AML-193 (cell line): ENCODE measurements around the gene PGAP1.

Experiments
- DNase-seq, 2 experiments: peaks; one replicate each; lab custom pipeline; 2025; lab: John Stamatoyannopoulos, UW

The PGAP1 gene

GRCh38 chr2:196801674-196802261 is 124.7 kb downstream of the PGAP1 start:
- no peak for DNase-seq

- peak in 1 of 2 experiments; percentile 13 for DNase-seq
Measured at GRCh38 chr2:196798980-196799379, 127.5 kb downstream of the PGAP1 start.

- no peak for DNase-seq
Measured at GRCh38 chr2:196792865-196793264, 133.6 kb downstream of the PGAP1 start.

- no peak for DNase-seq
Measured at GRCh38 chr2:196783431-196784094, 142.9 kb downstream of the PGAP1 start.
